Common myeloid progenitor, CD34-positive (primary cell): ENCODE measurements around the gene ST8SIA6.
A peak's percentile ranks its signal among the peaks of the same experiment; 100 is the strongest.

Experiments
- CTCF ChIA-PET: fragments of 350-600 bp; sonication (Branson Sonifier 250); formaldehyde crosslinking; loops from one replicate; lab custom pipeline; 2021; ENCODE audit warnings: antibody characterized with exemption; lab: Charles Lee
- POLR2A ChIA-PET: fragments of 350-600 bp; sonication (Branson Sonifier 250); formaldehyde crosslinking; loops from one replicate; lab custom pipeline; 2021; ENCODE audit warnings: antibody characterized with exemption; lab: Charles Lee
- DNase-seq, 3 donors: peaks; one replicate each; pipeline versions ENCODE4 v3.0.0 to v3.0.0-alpha.2; 2013
- H3K27ac ChIP-seq, 2 experiments: 1 replicate in 1 of 2; 2 replicates in 1 of 2; pipeline ENCODE4 v1.7.0; 2013; ENCODE audit warnings: inconsistent platforms in 2 of 2, low read length in 2 of 2, mild to moderate bottlenecking in 2 of 2, low read depth in 1 of 2, moderate library complexity in 1 of 2; ENCODE audit not compliant: severe bottlenecking in 2 of 2, insufficient read depth in 1 of 2, poor library complexity in 1 of 2
- H3K27me3 ChIP-seq, 5 experiments: replicated peaks in 2 of 5; 1 replicate in 3 of 5; 2 replicates in 2 of 5; pipeline versions ENCODE4 v1.6.1 to v1.7.0; 2013; ENCODE audit warnings: low read length in 4 of 5, mild to moderate bottlenecking in 2 of 5, moderate library complexity in 2 of 5, inconsistent platforms in 1 of 5; ENCODE audit not compliant: insufficient read depth in 5 of 5, control insufficient read depth in 4 of 5
- H3K36me3 ChIP-seq, 4 experiments: 1 replicate in 2 of 4; 2 replicates in 2 of 4; pipeline versions ENCODE4 v1.6.1 to v1.7.0; 2013; ENCODE audit warnings: low read length in 3 of 4, control low read depth in 1 of 4, mild to moderate bottlenecking in 1 of 4; ENCODE audit not compliant: control insufficient read depth in 4 of 4, insufficient read depth in 4 of 4
- H3K4me1 ChIP-seq, 4 experiments: 1 replicate in 3 of 4; 2 replicates in 1 of 4; pipeline versions ENCODE4 v1.6.1 to v1.7.1; 2013; ENCODE audit warnings: low read length in 3 of 4, mild to moderate bottlenecking in 3 of 4, control low read depth in 1 of 4, inconsistent platforms in 1 of 4, moderate library complexity in 1 of 4; ENCODE audit not compliant: control insufficient read depth in 4 of 4, insufficient read depth in 4 of 4; ENCODE audit errors: control extremely low read depth in 1 of 4
- H3K4me3 ChIP-seq, 7 experiments: 1 replicate in 4 of 7; 2 replicates in 3 of 7; pipeline versions ENCODE4 v1.5.1 to v1.7.0; 2013; ENCODE audit warnings: mild to moderate bottlenecking in 7 of 7, low read length in 6 of 7, moderate library complexity in 6 of 7, inconsistent platforms in 2 of 7, low read depth in 2 of 7, control low read depth in 1 of 7; ENCODE audit not compliant: insufficient read depth in 4 of 7, control insufficient read depth in 1 of 7; ENCODE audit errors: extremely low read depth in 1 of 7
- H3K9me3 ChIP-seq, 5 experiments: 1 replicate in 4 of 5; 2 replicates in 1 of 5; pipeline versions ENCODE4 v1.6.1 to v1.7.1; 2013; ENCODE audit warnings: low read length in 4 of 5, mild to moderate bottlenecking in 2 of 5, inconsistent platforms in 1 of 5, low read depth in 1 of 5, moderate library complexity in 1 of 5; ENCODE audit not compliant: control insufficient read depth in 4 of 5, insufficient read depth in 2 of 5; ENCODE audit errors: control extremely low read depth in 1 of 5
- WGBS: methylation state at CpG from one replicate; pipeline ENCODE4 v1.1.5; 2013; ENCODE audit not compliant: insufficient coverage; 5-methylcytosine and 5-hydroxymethylcytosine counted together

Gene ST8SIA6

GRCh38 chr10:17488848-17489247 is 34.5 kb upstream of the ST8SIA6 start:
- Histone ChIP-seq H3K4me1 (no peaks in the 10 kb centered on the region), H3K4me3 (no peak overlapping the region), H3K9me3 (no peaks in the 10 kb centered on the region), H3K27ac (no peak overlapping the region), H3K27me3 (no peaks in the 10 kb centered on the region), H3K36me3 (no peaks in the 10 kb centered on the region)
- POLR2A ChIA-PET = interaction anchor here (0.5 to 1.6 kb wide), 2 partner anchors 14 to 132 kb away, joined by 5 to 6 read pairs; no protein-coding TSS in a partner anchor
- 100% methylated on average over 1 of the region's 6 CpGs for WGBS
- no peak for DNase-seq
- CTCF ChIA-PET = interaction anchor here (1.1 to 1.8 kb wide), 2 partner anchors 15 to 21 kb away, joined by 3 to 6 read pairs; no protein-coding TSS in a partner anchor

- CTCF ChIA-PET = interaction anchor here (0.8 to 2.6 kb wide), 2 partner anchors 9 to 97 kb away, joined by 3 to 9 read pairs; no protein-coding TSS in a partner anchor
Measured at GRCh38 chr10:17483079-17483478, 28.7 kb upstream of the ST8SIA6 start.

GRCh38 chr10:17479822-17480221 is 25.4 kb upstream of the ST8SIA6 start:
- no peaks in the 10 kb centered on the region for H3K27me3 ChIP-seq
- H3K27ac ChIP-seq = no peak overlapping the region
- CTCF ChIA-PET = interaction anchor here (1.1 kb wide), 1 partner anchor 51 kb away, joined by 3 read pairs; no protein-coding TSS in a partner anchor
- H3K36me3 ChIP-seq = no peaks in the 10 kb centered on the region
- POLR2A ChIA-PET = no interaction called here
- no peak overlapping the region for H3K4me3 ChIP-seq
- peaks cover 0 to 13% (median 8%) of the 10 kb centered on the region in 5 experiments for H3K9me3 ChIP-seq
- no CpG with 5 or more reads among the region's 3 CpGs for WGBS
- peaks cover 0 to 20% (median 16%) of the 10 kb centered on the region in 4 experiments for H3K4me1 ChIP-seq
- peak in 2 of 3 donors; percentile 85 to 90 for DNase-seq

More at GRCh38 chr10:17483079-17483478, 28.7 kb upstream of the ST8SIA6 start:
- POLR2A ChIA-PET = no interaction called here
- H3K36me3 ChIP-seq = no peaks in the 10 kb centered on the region
- peaks cover 0 to 19% (median 15%) of the 10 kb centered on the region in 4 experiments for H3K4me1 ChIP-seq
- peaks cover 0 to 13% (median 8%) of the 10 kb centered on the region in 5 experiments for H3K9me3 ChIP-seq
- H3K4me3 ChIP-seq = no peak overlapping the region
- H3K27me3 ChIP-seq = no peaks in the 10 kb centered on the region
- WGBS = 100% methylated on average over 1 of the region's 6 CpGs
- H3K27ac ChIP-seq = no peak overlapping the region
- no peak for DNase-seq

GRCh38 chr10:17479015-17479615 is 24.7 kb upstream of the ST8SIA6 start:
- ChIA-PET CTCF (interaction anchor here (1.1 kb wide), 1 partner anchor 50 kb away, joined by 3 read pairs; no protein-coding TSS in a partner anchor), POLR2A (no interaction called here)
- Histone ChIP-seq H3K4me1 (peaks cover 2 to 27% (median 19%) of the 10 kb centered on the region in 4 experiments), H3K27ac (no peak overlapping the region), H3K36me3 (no peaks in the 10 kb centered on the region), H3K27me3 (no peaks in the 10 kb centered on the region), H3K4me3 (no peak overlapping the region), H3K9me3 (peaks cover 0 to 13% (median 8%) of the 10 kb centered on the region in 5 experiments)
- no peak for DNase-seq
- WGBS = 100% methylated on average over 2 of the region's 4 CpGs

- Histone ChIP-seq H3K27me3 (no peaks in the 10 kb centered on the region), H3K27ac (no peak overlapping the region), H3K9me3 (peaks cover 0 to 2% (median under 1%) of the 10 kb centered on the region in 5 experiments), H3K4me1 (peaks cover 2 to 34% (median 21%) of the 10 kb centered on the region in 4 experiments), H3K4me3 (no peak overlapping the region), H3K36me3 (no peaks in the 10 kb centered on the region)
- DNase-seq = no peak
- no CpG with 5 or more reads among the region's 1 CpG for WGBS
- ChIA-PET POLR2A (no interaction called here), CTCF (interaction anchor here (1.0 to 3.2 kb wide), 4 partner anchors 10 to 186 kb away, joined by 3 to 15 read pairs (median 5); no protein-coding TSS in a partner anchor)
Measured at GRCh38 chr10:17476073-17476472, 21.7 kb upstream of the ST8SIA6 start.

- no peaks in the 10 kb centered on the region for H3K36me3 ChIP-seq
- H3K27ac ChIP-seq = no peak overlapping the region
- no peak for DNase-seq
- 95% methylated on average over 2 of the region's 3 CpGs for WGBS
- ChIA-PET CTCF (interaction anchor here (0.7 to 3.2 kb wide), 6 partner anchors 10 to 186 kb away, joined by 3 to 15 read pairs (median 5); no protein-coding TSS in a partner anchor), POLR2A (interaction anchor here (0.7 kb wide), 1 partner anchor 275 kb away, joined by 4 read pairs; no protein-coding TSS in a partner anchor)
- no peak overlapping the region for H3K4me3 ChIP-seq
- H3K27me3 ChIP-seq = no peaks in the 10 kb centered on the region
- H3K4me1 ChIP-seq = peaks cover 2 to 32% (median 21%) of the 10 kb centered on the region in 4 experiments
- H3K9me3 ChIP-seq = no peaks in the 10 kb centered on the region
Measured at GRCh38 chr10:17475661-17476060, 21.3 kb upstream of the ST8SIA6 start.
